ENCODE results near the gene CPEB3.
"Not testable (repeated sequence)": the region's sequence is repeated elsewhere in the genome, so short reads cannot be mapped to it uniquely, and the experiment has no call there.

The CPEB3 gene

DNA sequence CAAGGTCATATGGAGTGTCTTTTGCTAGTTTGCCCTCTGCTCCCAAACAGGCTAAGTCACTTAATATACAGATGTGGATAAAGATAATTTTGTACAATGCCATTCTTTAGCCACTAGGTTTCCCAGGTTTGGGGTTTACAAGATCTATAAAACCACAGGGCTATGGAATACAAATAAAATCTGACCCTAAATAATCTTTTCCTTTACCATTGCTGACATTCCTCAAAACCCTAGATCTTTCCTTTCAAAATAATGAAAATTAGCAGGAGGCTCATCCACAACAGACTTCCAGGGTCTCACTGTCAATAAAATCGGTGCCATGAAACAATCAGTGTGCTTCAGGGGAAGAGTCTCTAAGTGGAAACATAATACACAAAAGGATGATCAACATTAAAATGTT, 148.4 kb downstream of the CPEB3 start:
- DNase-seq (ENCODE audit: low read depth in 2 of 2): no peak

GRCh38 chr10:92141147-92141546, 149.7 kb downstream of the CPEB3 start:
- DNase-seq (ENCODE audit: low read depth in 2 of 2): not testable (repeated sequence)

DNA sequence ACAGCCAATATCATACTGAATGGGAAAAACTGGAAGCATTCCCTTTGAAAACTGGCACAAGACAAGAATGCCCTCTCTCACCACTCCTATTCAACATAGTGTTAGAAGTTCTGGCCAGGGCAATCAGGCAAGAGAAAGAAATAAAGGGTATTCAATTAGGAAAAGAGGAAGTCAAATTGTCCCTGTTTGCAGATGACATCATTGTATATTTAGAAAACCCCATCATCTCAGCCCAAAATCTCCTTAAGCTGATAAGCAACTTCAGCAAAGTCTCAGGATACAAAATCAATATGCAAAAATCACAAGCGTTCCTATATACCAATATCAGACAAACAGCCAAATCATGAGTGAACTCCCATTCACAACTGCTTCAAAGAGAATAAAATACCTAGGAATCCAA, 156.8 kb downstream of the CPEB3 start:
- not testable (repeated sequence) for DNase-seq (ENCODE audit: low read depth in 2 of 2)

DNA sequence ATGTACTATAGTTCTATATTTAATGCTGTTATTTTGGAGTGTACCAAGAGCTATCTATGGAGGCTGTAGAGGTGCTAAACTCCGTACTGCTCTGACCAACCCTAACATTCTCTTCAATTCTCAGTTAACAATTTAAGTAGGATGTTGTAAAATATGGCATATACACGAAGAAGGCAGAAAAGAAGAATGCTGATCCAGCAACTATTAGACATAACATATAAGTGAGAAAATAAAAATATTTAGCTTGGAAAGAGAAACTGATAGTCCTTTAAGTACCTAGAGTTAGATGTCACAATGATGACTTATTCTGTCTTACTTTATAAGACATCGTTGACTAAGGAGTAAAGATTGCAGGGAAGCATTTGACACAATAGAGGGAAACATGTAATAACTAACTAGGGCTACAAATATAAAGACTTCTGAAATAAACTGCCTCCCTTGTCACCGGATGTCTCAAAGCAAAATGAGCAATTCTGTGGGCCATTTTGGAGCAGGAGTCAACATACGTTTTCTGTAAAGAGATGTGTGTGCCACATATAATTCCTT, 159.5 kb downstream of the CPEB3 start:
- no peak for DNase-seq (ENCODE audit: low read depth in 2 of 2)

GRCh38 chr10:92130622-92131274, 160.1 kb downstream of the CPEB3 start:
- no peak for DNase-seq (ENCODE audit: low read depth in 2 of 2)

DNA sequence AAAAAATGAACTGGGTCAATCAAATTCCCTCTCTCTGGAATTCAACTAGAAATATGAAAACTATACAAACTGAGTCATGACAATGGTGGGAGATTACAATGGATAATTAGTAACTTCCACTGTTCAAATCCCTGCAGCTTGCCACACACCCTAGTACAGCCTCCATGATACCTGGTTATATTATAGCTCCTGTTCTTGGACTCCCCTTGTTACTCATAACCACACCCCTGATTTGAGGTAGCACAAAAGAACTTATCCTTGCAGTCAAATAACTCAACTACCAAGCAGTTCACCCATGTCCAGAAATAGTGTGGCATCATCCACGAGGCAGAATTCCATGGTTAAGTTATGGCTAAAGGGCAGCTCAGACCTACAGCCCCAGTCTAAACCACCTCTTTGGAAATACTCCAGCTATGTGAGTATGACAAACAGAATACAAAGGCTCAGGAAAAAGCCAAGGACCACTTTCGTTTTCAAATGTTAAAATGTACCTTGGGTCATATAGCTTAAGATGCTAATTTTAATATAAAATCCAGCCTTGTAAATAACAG, 164.7 kb downstream of the CPEB3 start:
- DNase-seq (ENCODE audit: low read depth in 2 of 2): no peak

- DNase-seq (ENCODE audit: low read depth in 2 of 2): no peak
Observed at GRCh38 chr10:92125144-92125543, 165.7 kb downstream of the CPEB3 start.

DNA sequence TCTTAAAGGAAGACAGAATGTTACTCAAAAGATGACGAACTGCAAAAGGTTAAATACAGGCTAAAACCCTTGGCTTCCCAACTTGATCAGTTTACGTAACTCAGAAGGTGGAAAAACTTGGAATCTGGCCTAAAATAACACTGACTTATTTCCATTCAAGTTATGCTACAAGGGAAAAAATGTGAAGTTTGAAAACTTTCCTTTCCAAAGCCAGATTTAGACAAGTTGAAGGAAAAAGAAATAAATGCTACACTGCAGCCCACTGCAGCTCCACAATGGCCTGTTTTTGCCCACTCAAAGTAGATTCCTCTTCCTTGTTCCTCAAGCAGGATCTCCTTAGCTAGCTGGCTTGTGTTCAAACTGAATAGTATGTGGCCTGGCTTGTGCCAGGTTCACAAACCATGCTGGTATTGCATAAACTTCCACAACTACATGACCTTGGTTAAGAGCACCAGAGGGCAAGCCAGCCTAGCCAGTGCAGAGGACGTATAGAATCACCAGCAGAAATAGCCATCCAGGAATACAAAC, 166.2 kb downstream of the CPEB3 start:
- no peak for DNase-seq (ENCODE audit: low read depth in 2 of 2)

- DNase-seq (ENCODE audit: low read depth in 2 of 2): no peak
Observed at GRCh38 chr10:92124020-92124419, 166.9 kb downstream of the CPEB3 start.

- DNase-seq (ENCODE audit: low read depth in 2 of 2): no peak
Observed at GRCh38 chr10:92122941-92123450, 167.9 kb downstream of the CPEB3 start.

DNA sequence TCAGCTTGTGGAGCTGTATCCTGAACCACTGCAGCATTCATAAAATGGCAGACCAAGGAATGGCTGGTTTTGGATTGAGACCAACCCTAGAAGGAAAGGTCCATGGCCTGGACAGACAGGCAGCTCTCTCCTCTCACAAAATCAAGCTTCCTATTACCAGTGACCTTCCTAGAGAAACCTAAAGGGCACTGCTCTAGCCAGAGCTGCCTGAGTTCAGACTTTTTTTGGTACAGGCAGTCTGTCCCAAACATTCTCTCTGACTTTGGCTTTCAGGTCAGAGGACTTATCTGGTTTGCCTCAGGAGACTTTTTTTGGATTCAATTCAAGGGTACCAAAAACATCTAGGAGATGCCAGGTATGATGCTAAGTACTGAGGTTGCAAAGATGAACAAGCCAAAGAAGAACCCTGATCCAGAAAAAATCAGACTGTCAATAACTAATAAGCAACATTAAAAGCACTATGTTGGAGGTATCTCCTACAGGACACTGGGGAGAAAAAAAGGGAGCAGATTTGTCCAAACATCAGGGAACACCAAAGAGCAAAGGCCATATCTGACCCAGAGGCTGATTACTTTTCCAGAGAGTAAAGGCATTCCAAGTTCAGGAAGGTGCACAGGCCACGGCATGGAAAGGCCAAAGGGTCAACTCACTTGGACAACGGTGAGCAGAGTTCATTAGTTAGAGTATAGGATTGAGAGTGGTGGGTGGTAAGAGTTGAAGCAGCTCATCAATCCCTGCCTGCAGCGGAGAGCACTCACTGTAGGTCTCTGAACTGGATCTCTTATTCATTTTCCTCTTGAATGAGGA, 169.0 kb downstream of the CPEB3 start:
- DNase-seq (ENCODE audit: low read depth in 2 of 2): no peak

DNA sequence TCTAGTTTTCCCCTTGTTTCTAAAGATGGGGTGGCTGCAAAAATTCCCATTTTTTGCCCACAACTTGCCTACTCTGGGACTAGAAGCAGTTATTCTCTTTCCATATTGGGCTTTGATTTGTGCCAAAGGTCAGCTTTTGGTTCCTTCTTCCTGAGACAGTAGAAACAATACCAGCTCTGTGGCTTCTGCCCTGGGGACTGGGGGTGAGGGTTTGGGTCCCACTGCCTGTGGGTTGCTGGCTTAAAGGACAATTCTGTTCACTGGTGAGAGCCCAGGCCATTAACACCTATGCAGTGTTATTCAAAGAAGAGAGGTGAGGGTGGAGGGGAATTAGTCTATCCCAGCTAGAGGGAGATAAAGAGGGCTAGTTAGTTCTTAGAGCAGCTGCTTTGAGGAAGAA, 171.5 kb downstream of the CPEB3 start:
- DNase-seq (ENCODE audit: low read depth in 2 of 2): no peak

DNA sequence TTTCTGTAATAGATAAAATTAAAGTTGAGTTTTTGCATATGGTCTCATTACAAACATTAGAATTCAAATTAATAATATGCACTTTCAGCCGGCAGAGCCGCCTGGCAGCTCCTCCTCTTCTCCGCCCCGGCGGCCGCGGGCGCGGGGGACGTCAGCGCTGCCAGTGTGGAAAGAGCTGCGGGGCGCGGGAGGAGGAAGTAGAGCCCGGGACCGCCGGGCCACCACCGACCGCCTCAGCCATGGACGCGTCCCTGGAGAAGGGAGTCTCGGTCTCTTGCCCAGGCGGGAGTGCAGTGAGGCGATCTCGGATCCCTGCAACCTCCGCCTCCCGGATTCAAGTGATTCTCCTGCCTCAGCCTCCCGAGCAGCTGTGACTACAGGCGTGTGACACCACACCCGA, 176.0 kb downstream of the CPEB3 start:
- not testable (repeated sequence) for DNase-seq (ENCODE audit: low read depth in 2 of 2)

DNA sequence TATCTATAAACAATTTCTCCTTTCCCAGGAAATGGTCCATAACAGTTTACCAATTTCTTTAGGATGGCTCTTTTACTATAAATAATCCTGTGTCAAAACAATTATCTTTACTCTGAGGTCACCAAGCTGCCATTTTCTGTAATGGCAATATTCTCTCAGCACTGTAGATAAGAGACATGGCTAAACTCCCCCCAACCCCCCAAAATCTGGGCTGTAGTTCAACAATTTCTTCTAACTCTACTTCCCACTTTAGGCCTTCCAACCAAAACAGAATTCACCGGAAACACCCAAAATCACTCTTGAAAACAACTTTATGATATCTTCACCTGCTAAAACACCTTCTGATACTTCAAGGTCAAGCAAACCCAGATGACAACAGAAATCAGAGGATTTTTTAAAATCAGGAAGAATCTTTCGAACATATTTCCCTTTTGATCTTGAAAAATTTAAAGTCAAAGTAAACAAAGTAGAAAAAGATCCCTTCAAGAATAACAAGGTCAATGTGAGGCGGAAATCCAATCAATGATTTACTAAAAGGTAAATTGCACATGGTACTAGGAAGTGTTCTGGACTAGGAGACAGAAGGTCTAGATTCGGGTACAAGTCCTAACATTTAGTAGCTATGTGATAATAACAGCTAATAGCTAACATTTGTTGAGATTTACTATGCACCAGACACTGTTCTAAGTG, 176.8 kb downstream of the CPEB3 start:
- no peak for DNase-seq (ENCODE audit: low read depth in 2 of 2)

GRCh38 chr10:92112462-92112861, 178.4 kb downstream of the CPEB3 start:
- no peak for DNase-seq (ENCODE audit: low read depth in 2 of 2)

GRCh38 chr10:92111336-92111939, 179.4 kb downstream of the CPEB3 start:
- DNase-seq (ENCODE audit: low read depth in 2 of 2): no peak

DNA sequence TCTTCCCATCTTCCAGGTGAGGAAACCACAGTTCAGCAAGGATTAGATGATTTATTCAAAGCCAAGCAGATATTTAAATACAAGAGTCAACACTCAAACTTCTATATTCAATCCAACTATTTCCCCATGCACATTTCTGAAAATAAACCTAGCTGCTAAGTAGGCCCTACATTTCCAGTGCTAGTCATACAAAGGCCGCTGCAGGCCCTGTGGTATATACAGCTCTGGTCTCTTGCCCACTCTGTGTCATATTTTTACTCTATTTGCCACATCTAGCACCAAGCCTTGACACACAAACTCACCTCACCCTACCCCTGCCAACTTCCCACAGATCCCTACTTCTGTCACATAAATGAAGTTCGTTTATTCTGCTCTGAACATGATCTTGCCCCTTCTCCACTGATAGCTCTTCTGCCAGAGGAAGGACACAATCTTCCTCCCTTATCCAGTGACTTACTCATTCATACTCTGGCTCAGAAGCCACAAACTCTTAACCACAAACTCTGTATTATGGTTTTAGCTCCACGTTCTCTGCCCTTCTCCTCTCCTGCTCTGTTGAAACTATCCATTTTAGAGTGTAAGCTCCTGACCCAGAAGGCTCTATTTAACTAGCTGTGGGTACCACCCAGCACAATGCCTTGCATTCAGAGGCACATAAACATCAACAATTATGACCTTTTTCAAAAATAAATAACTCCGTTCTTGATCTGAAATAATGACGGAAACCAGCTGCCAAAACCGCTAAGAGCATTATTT, 180.7 kb downstream of the CPEB3 start:
- DNase-seq (ENCODE audit: low read depth in 2 of 2): no peak

DNA sequence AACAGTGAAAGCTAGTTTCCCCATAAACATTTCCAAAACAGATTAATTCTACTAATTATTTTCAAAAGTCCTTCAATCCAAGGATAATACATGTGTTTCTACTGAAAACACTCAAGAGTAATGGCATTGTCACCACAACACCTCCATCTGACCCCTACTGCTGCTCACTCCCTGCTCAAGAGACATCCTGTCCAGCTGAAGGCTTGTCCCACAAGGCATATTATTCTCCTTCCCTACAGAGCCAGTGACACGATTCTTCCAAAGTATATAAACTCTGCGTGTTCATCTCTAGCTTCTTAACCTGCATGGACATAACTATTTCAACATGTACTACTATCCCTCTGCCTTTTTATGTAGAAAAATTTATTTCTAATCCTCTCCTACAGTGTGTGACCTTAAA, 182.1 kb downstream of the CPEB3 start:
- no peak for DNase-seq (ENCODE audit: low read depth in 2 of 2)

- DNase-seq (ENCODE audit: low read depth in 2 of 2): no peak
Observed at GRCh38 chr10:92108120-92108519, 182.8 kb downstream of the CPEB3 start.

GRCh38 chr10:92103376-92104090, 187.3 kb downstream of the CPEB3 start:
- DNase-seq (ENCODE audit: low read depth in 2 of 2): no peak

Data from stimulated activated CD8-positive, alpha-beta memory T cell treated with anti-CD3 and anti-CD28 coated beads, Interleukin-7, amount 100 ng/mL, for 1 hour (primary cell).